SH-SY5Y (cell line): ENCODE measurements around the gene CHST11.

Experiments
- GATA2 ChIP-seq: IDR thresholded peaks from 2 replicates; pipeline ENCODE4 v1.6.1; 2011; ENCODE audit warnings: mild to moderate bottlenecking, low read depth, low read length
- GATA3 ChIP-seq: IDR thresholded peaks from 2 replicates; pipeline ENCODE4 v1.6.1; 2011; ENCODE audit warnings: low read depth, mild to moderate bottlenecking, low read length, moderate library complexity

GRCh38 chr12:104421343-104421742, 35.4 kb upstream of the CHST11 start:
- TF ChIP-seq GATA3, result no peak
- no peak for TF ChIP-seq GATA2
